H1 (cell line): Measurements from ENCODE around the gene NPTXR. TPM values are rescaled to one million over a fixed set of nuclear protein-coding genes. Genes with fewer than 3 reads are reported as not detected.

Experiments used
- CTCF ChIA-PET: fragments of 300-600 bp; sonication (Branson Sonifier 250); formaldehyde crosslinking; loops from one replicate; lab custom pipeline; 2021; ENCODE audit not compliant: partially characterized antibody; lab: Charles Lee
- POLR2A ChIA-PET: fragments of 300-600 bp; sonication (Branson Sonifier 250); formaldehyde crosslinking; loops from one replicate; lab custom pipeline; 2021; ENCODE audit warnings: inconsistent platforms; ENCODE audit not compliant: partially characterized antibody; lab: Charles Lee
- DNase-seq, 2 experiments: peaks; one replicate each; pipeline versions ENCODE4 v3.0.0 to v3.0.0-alpha.2; 2010 to 2022; ENCODE audit warnings: low spot score in 2 of 2, low read depth in 1 of 2, mixed read lengths in 1 of 2
- FAIRE-seq: peaks from 2 replicates; lab custom pipeline; 2011; peaks lifted over from hg19 to GRCh38; lab: Jason Lieb, UNC
- H2AFZ ChIP-seq: 2 replicates; pipeline ENCODE4 v1.8.1; 2012; ENCODE audit warnings: low read length, inconsistent platforms
- H2AK5ac ChIP-seq: 2 replicates; pipeline ENCODE4 v1.6.1; 2013; ENCODE audit warnings: low read depth, low read length
- H2BK120ac ChIP-seq: replicated peaks from 2 replicates; pipeline ENCODE3; 2013; ENCODE audit warnings: low read depth, low read length, inconsistent platforms
- H2BK12ac ChIP-seq: 2 replicates; pipeline ENCODE4 v1.6.1; 2013; ENCODE audit warnings: low read depth, low read length
- H2BK15ac ChIP-seq: 2 replicates; pipeline ENCODE4 v1.6.1; 2013; ENCODE audit warnings: low read length
- H2BK20ac ChIP-seq: 2 replicates; pipeline ENCODE4 v1.6.1; 2013; ENCODE audit warnings: low read length
- H2BK5ac ChIP-seq: 2 replicates; pipeline ENCODE4 v1.6.1; 2013; ENCODE audit warnings: low read depth, low read length
- H3K14ac ChIP-seq: 2 replicates; pipeline ENCODE4 v1.6.1; 2013; ENCODE audit warnings: inconsistent platforms; ENCODE audit not compliant: insufficient read length
- H3K18ac ChIP-seq: 2 replicates; pipeline ENCODE4 v1.6.1; 2013; ENCODE audit warnings: low read length; ENCODE audit errors: extremely low read depth
- H3K23ac ChIP-seq: 2 replicates; pipeline ENCODE4 v1.6.1; 2013; ENCODE audit warnings: inconsistent platforms; ENCODE audit not compliant: insufficient read length
- H3K23me2 ChIP-seq: 2 replicates; pipeline ENCODE4 v1.6.1; 2013; ENCODE audit warnings: low read depth, low read length
- H3K27ac ChIP-seq: 2 replicates; pipeline ENCODE4 v1.6.1; 2011; ENCODE audit warnings: low read depth, low read length, inconsistent platforms
- H3K27me3 ChIP-seq, 4 experiments: replicated peaks in 1 of 4; 1 replicate in 1 of 4; 2 replicates in 3 of 4; pipeline versions ENCODE4 v1.6.1 to v1.8.1; 2011 to 2013; ENCODE audit warnings: low read length in 3 of 4, mild to moderate bottlenecking in 3 of 4, inconsistent platforms in 2 of 4, mixed read lengths in 2 of 4, moderate library complexity in 1 of 4; ENCODE audit not compliant: control insufficient read depth in 3 of 4, insufficient read depth in 3 of 4; ENCODE audit errors: extremely low read depth in 1 of 4
- H3K36me3 ChIP-seq, 4 experiments: 2 replicates each; pipeline versions ENCODE4 v1.6.1 to v1.8.1; 2011 to 2013; ENCODE audit warnings: mild to moderate bottlenecking in 4 of 4, low read length in 3 of 4, moderate library complexity in 2 of 4, control low read depth in 1 of 4, inconsistent platforms in 1 of 4; ENCODE audit not compliant: insufficient read depth in 4 of 4, control insufficient read depth in 2 of 4
- H3K4ac ChIP-seq: replicated peaks from 2 replicates; pipeline ENCODE3; 2013; ENCODE audit warnings: low read length, low read depth, mixed read lengths, inconsistent platforms; ENCODE audit not compliant: insufficient read length
- H3K4me1 ChIP-seq, 4 experiments: replicated peaks in 1 of 4; 1 replicate in 1 of 4; 2 replicates in 3 of 4; pipeline versions ENCODE4 v1.6.1 to v1.8.1; 2011 to 2013; ENCODE audit warnings: low read length in 3 of 4, inconsistent platforms in 2 of 4, mixed read lengths in 1 of 4; ENCODE audit not compliant: insufficient read depth in 4 of 4, control insufficient read depth in 3 of 4
- H3K4me2 ChIP-seq, 2 experiments: 2 replicates each; pipeline versions ENCODE4 v1.6.1 to v1.8.1; 2011 to 2013; ENCODE audit warnings: low read depth in 2 of 2, low read length in 2 of 2, control low read depth in 1 of 2, inconsistent platforms in 1 of 2, mild to moderate bottlenecking in 1 of 2; ENCODE audit not compliant: insufficient read depth in 1 of 2
- H3K4me3 ChIP-seq, 4 experiments: fragments of 200-600, 300-600 bp in 1 of 4; sonication (generic), shearing (Covaris generic), sonication (Bioruptor Twin) in 1 of 4; 2 replicates each; pipeline versions ENCODE4 v1.5.1 to v1.8.1; 2011 to 2016; ENCODE audit warnings: low read length in 4 of 4, low read depth in 3 of 4, control low read depth in 2 of 4, inconsistent platforms in 2 of 4, mild to moderate bottlenecking in 2 of 4, mixed read lengths in 1 of 4, moderate library complexity in 1 of 4; ENCODE audit not compliant: insufficient read depth in 2 of 4; ENCODE audit errors: extremely low read depth in 1 of 4
- H3K56ac ChIP-seq: replicated peaks from 2 replicates; pipeline ENCODE3; 2013; ENCODE audit warnings: low read depth, mild to moderate bottlenecking, mixed read lengths, low read length, inconsistent platforms; ENCODE audit not compliant: insufficient read length
- H3K79me1 ChIP-seq: 2 replicates; pipeline ENCODE4 v1.6.1; 2013; ENCODE audit warnings: low read depth, low read length, control low read depth
- H3K79me2 ChIP-seq, 2 experiments: 2 replicates each; pipeline versions ENCODE4 v1.6.1 to v1.8.1; 2012 to 2013; ENCODE audit warnings: low read length in 2 of 2, mild to moderate bottlenecking in 2 of 2, inconsistent platforms in 1 of 2; ENCODE audit not compliant: insufficient read depth in 2 of 2, control insufficient read depth in 1 of 2
- H3K9ac ChIP-seq, 4 experiments: replicated peaks in 1 of 4; 1 replicate in 1 of 4; 2 replicates in 3 of 4; pipeline versions ENCODE4 v1.6.1 to v1.8.1; 2011 to 2013; ENCODE audit warnings: low read depth in 3 of 4, low read length in 3 of 4, control low read depth in 2 of 4, mild to moderate bottlenecking in 2 of 4, moderate library complexity in 2 of 4, inconsistent platforms in 1 of 4; ENCODE audit errors: extremely low read depth in 1 of 4
- H3K9me3 ChIP-seq, 2 experiments: 2 replicates each; pipeline versions ENCODE4 v1.6.1 to v1.8.1; 2012 to 2013; ENCODE audit warnings: mild to moderate bottlenecking in 2 of 2, moderate library complexity in 2 of 2, control low read depth in 1 of 2, inconsistent platforms in 1 of 2, low read depth in 1 of 2, low read length in 1 of 2, mixed read lengths in 1 of 2; ENCODE audit not compliant: insufficient read depth in 2 of 2
- H4K20me1 ChIP-seq, 2 experiments: replicated peaks in 1 of 2; 2 replicates each; pipeline versions ENCODE3 to v1.8.1; 2011 to 2013; ENCODE audit warnings: inconsistent platforms in 2 of 2, low read length in 2 of 2, mild to moderate bottlenecking in 1 of 2; ENCODE audit not compliant: insufficient read depth in 2 of 2, control insufficient read depth in 1 of 2
- H4K5ac ChIP-seq: 2 replicates; pipeline ENCODE4 v1.6.1; 2013; ENCODE audit warnings: low read length, low read depth, mixed read lengths, inconsistent platforms; ENCODE audit not compliant: insufficient read length
- H4K8ac ChIP-seq: 2 replicates; pipeline ENCODE4 v1.8.0; 2013; ENCODE audit warnings: mild to moderate bottlenecking, moderate library complexity, low read length, inconsistent platforms; ENCODE audit not compliant: insufficient read depth; ENCODE audit errors: extremely low read depth
- H4K91ac ChIP-seq: replicated peaks from 2 replicates; pipeline ENCODE3; 2013; ENCODE audit warnings: low read length, mixed read lengths, inconsistent platforms; ENCODE audit not compliant: insufficient read length
- ATF3 ChIP-seq: IDR thresholded peaks from 2 replicates; pipeline ENCODE4 v1.6.1; 2011; ENCODE audit warnings: low read depth, mild to moderate bottlenecking, low read length; ENCODE audit not compliant: insufficient read depth
- CREB1 ChIP-seq: IDR thresholded peaks from 2 replicates; pipeline ENCODE4 v1.6.1; 2012; ENCODE audit warnings: inconsistent platforms
- EGR1 ChIP-seq: IDR thresholded peaks from 2 replicates; pipeline ENCODE4 v1.6.1; 2011; ENCODE audit warnings: low read depth, low read length, borderline replicate concordance
- EZH2 ChIP-seq: fragments of 200-600 bp; sonication (generic); IDR thresholded peaks from 2 replicates; pipeline ENCODE4 v1.7.1; 2012; ENCODE audit warnings: low read depth, mild to moderate bottlenecking, moderate library complexity, low read length, inconsistent platforms; ENCODE audit not compliant: severe bottlenecking
- FOSL1 ChIP-seq: IDR thresholded peaks from 2 replicates; pipeline ENCODE4 v1.6.1; 2011; ENCODE audit warnings: mild to moderate bottlenecking, low read depth, low read length, moderate library complexity; ENCODE audit not compliant: insufficient read depth
- KDM5A ChIP-seq: fragments of 200-600 bp; IDR thresholded peaks from 2 replicates; pipeline ENCODE4 v1.7.1; 2012; ENCODE audit warnings: mild to moderate bottlenecking, low read length, inconsistent platforms, mixed read lengths
- MAFK ChIP-seq: IDR thresholded peaks from 2 replicates; pipeline ENCODE4 v1.6.1; 2012; ENCODE audit warnings: low read depth, mild to moderate bottlenecking, improper control_type of control experiment, low read length
- RAD21 ChIP-seq, 2 experiments: IDR thresholded peaks in 1 of 2; conservative IDR thresholded peaks in 1 of 2; 2 replicates each; pipeline ENCODE4 v1.6.1; 2011; ENCODE audit warnings: low read depth in 2 of 2, low read length in 2 of 2, improper control_type of control experiment in 1 of 2, inconsistent platforms in 1 of 2, mild to moderate bottlenecking in 1 of 2, moderate library complexity in 1 of 2
- RBBP5 ChIP-seq: IDR thresholded peaks from 2 replicates; pipeline ENCODE4 v1.7.1; 2012; ENCODE audit warnings: low read depth, mild to moderate bottlenecking, inconsistent platforms, low read length, moderate library complexity, borderline replicate concordance
- SRF ChIP-seq: IDR thresholded peaks from 2 replicates; pipeline ENCODE4 v1.6.1; 2011; ENCODE audit warnings: mild to moderate bottlenecking, low read depth, low read length, moderate library complexity
- TBP ChIP-seq: IDR thresholded peaks from 2 replicates; pipeline ENCODE4 v1.6.1; 2011; ENCODE audit warnings: low read depth, low read length, improper control_type of control experiment
- TCF12 ChIP-seq: IDR thresholded peaks from 2 replicates; pipeline ENCODE4 v1.6.1; 2011; ENCODE audit warnings: low read depth, mild to moderate bottlenecking, low read length
- YY1 ChIP-seq: IDR thresholded peaks from 2 replicates; pipeline ENCODE4 v1.6.1; 2011; ENCODE audit warnings: low read depth, mild to moderate bottlenecking, low read length
- ZNF274 ChIP-seq: IDR thresholded peaks from 2 replicates; pipeline ENCODE4 v1.7.0; 2012; ENCODE audit warnings: low read length, borderline replicate concordance; ENCODE audit errors: extremely low read depth
- WGBS, 2 experiments: shearing (Covaris generic) in 1 of 2; methylation state at CpG; one replicate each; pipeline versions ENCODE4 v1.1.6 to v1.1.7; 2013 to 2015; ENCODE audit warnings: low lambda C conversion rate in 2 of 2, mixed read lengths in 2 of 2, inconsistent platforms in 1 of 2, low coverage in 1 of 2, missing lambda C conversion rate in 1 of 2; ENCODE audit not compliant: insufficient replicate concordance in 2 of 2, insufficient coverage in 1 of 2, insufficient read length in 1 of 2; ENCODE audit errors: extremely low coverage in 1 of 2, missing lambda C conversion rate in 1 of 2; 5-methylcytosine and 5-hydroxymethylcytosine counted together
- polyA plus RNA-seq, 7 experiments: library from polyadenylated mRNA; depleted of rRNA in 3 of 7; stranded (reverse) in 5 of 7; unstranded in 2 of 7; fragments of >200 nt in 5 of 7; fragments of 200-250 nt in 2 of 7; gene quantifications; 1 replicate in 5 of 7; 2 replicates in 1 of 7; 4 replicates in 1 of 7; pipeline versions ENCODE4 v1.2.1 to v1.2.3, GENCODE V29; 2011 to 2013; ENCODE audit warnings: missing spikeins in 2 of 7, mixed read lengths in 2 of 7
- total RNA-seq: library from RNA; stranded (reverse); fragmentation: NEBNext Ultra II Directional; extraction: Animal tissue kit (Norgen Biotek cat#: 25700); gene quantifications from 2 replicates; pipeline ENCODE4 v1.2.1, GENCODE V29; 2021

The NPTXR gene
- total and polyA plus RNA-seq, 2 of the 8 experiments (the other 6 are each of a cell fraction or from before 2014, with no cell fraction given): 3.7 to 6.4 TPM

GRCh38 chr22:38878001-38878400 is 34.2 kb upstream of the NPTXR start:
- Histone ChIP-seq H3K27me3 (no peaks in the 10 kb centered on the region; a peak in 2 of 7 replicates), H3K36me3 (no peaks in the 10 kb centered on the region), H3K27ac (no peak overlapping the region), H3K23me2 (0 out of 2 replicates have a peak, but pooled peaks cover 2% of the 10 kb centered on the region), H2AK5ac (no peak overlapping the region), H3K56ac (no peak overlapping the region), H4K5ac (no peak overlapping the region), H2BK12ac (no peak overlapping the region), H4K8ac (no peak overlapping the region), H3K9ac (no peak overlapping the region), H4K91ac (no peak overlapping the region), H3K4me1 (peaks cover 3 to 14% (median 6%) of the 10 kb centered on the region in 4 experiments; a peak in 5 of 7 replicates), H4K20me1 (no peaks in the 10 kb centered on the region), H3K14ac (no peak overlapping the region), H3K4me2 (no peak overlapping the region), H3K18ac (no peak overlapping the region), H3K9me3 (no peaks in the 10 kb centered on the region), H2BK120ac (no peak overlapping the region), H3K4me3 (no peak overlapping the region), H2BK5ac (no peak overlapping the region), H3K79me2 (no peaks in the 10 kb centered on the region), H3K4ac (no peak overlapping the region)
- POLR2A ChIA-PET: no interaction called here
- DNase-seq (no peak), FAIRE-seq (no peak)
- CTCF ChIA-PET: interaction anchor here (1.0 to 2.5 kb wide), 5 partner anchors 9 to 257 kb away, joined by 3 to 11 read pairs (median 4); no protein-coding TSS in a partner anchor
- TF ChIP-seq SRF (no peak), EGR1 (no peak), FOSL1 (no peak), CREB1 (no peak), RAD21 (IDR thresholded peaks at IDR 0.05 in 1 of 2, conservative IDR thresholded peaks at IDR 0.05 in 1 of 2; ENCODE audit: low read depth in 2 of 2, low read length in 2 of 2) (no peak), TCF12 (no peak), YY1 (no peak), ZNF274 (no peak), TBP (no peak), MAFK (no peak), RBBP5 (no peak), ATF3 (no peak), EZH2 (no peak), KDM5A (no peak)
- TF ChIP-seq, all 59 proteins: peak for 0
- Histone ChIP-seq H3K79me1 (no peaks in the 10 kb centered on the region), H2BK15ac (no peak overlapping the region), H2BK20ac (no peak overlapping the region), H3K23ac (no peak overlapping the region), H2AFZ (no peak overlapping the region)
- whole genome bisulfite sequencing, 2 experiments: 90% methylated on average over 4 of the region's 4 CpGs; no CpG with 5 or more reads in 1 of the 2 experiments
